ENCODE measurements around the gene TNPO2.

- TF ChIP-seq AFF4 (CRISPR knock-in tag; IDR thresholded peaks at IDR 0.05) (no peak), IKZF5 (CRISPR knock-in tag; IDR thresholded peaks at IDR 0.05) (no peak), TOPORS (CRISPR knock-in tag; IDR thresholded peaks at IDR 0.05) (no peak), FOXJ3 (CRISPR knock-in tag; IDR thresholded peaks at IDR 0.05; ENCODE audit: borderline replicate concordance) (no peak), SMARCE1 (IDR thresholded peaks at IDR 0.05; ENCODE audit: borderline replicate concordance) (no peak), ZNF7 (CRISPR knock-in tag; IDR thresholded peaks at IDR 0.05) (no peak), TBL1XR1 (IDR thresholded peaks at IDR 0.05; ENCODE audit: borderline replicate concordance, low read length, partially characterized antibody) (no peak), YY1 (IDR thresholded peaks at IDR 0.05; ENCODE audit: insufficient read depth, insufficient replicate concordance, low read depth, low read length) (no peak), CTCF (CRISPR knock-in tag; IDR thresholded peaks at IDR 0.05) (no peak), IRF2 (CRISPR knock-in tag; IDR thresholded peaks at IDR 0.05) (no peak), AGO2 (optimal IDR thresholded peaks at IDR 0.05; ENCODE audit: low read depth, low read length) (no peak), EZH2 (conservative IDR thresholded peaks at IDR 0.05; ENCODE audit: low read depth, low read length) (no peak), KLF6 (CRISPR knock-in tag; IDR thresholded peaks at IDR 0.05) (no peak), ZFP1 (CRISPR knock-in tag; IDR thresholded peaks at IDR 0.05) (no peak)
These were observed 43.7 kb downstream of the TNPO2 start for GRCh38 chr19:12680034-12680433.
